ENCODE results near the gene GUCY1A2. TPM values are rescaled to one million over a fixed set of nuclear protein-coding genes. Genes with fewer than 3 reads are reported as not detected.

GUCY1A2 gene
- total RNA-seq, 1 experiment from 2014 or later, result 0.55 TPM

GRCh38 chr11:106708348-106708747 is 309.9 kb downstream of the GUCY1A2 start:
- Histone ChIP-seq H3K56ac (ENCODE audit: insufficient read length, low read depth, low read length) (no peak overlapping the region), H3K79me2 (ENCODE audit: insufficient read depth, low read length) (no peaks in the 10 kb centered on the region), H2BK12ac (ENCODE audit: insufficient read length, low read depth, low read length) (no peak overlapping the region), H4K20me1 (ENCODE audit: control insufficient read depth, insufficient read depth, insufficient read length) (no peaks in the 10 kb centered on the region), H3K79me1 (ENCODE audit: insufficient read depth, low read depth, low read length, poor library complexity, severe bottlenecking) (no peaks in the 10 kb centered on the region), H3T11ph (ENCODE audit: low read length) (no peak overlapping the region), H2AK5ac (ENCODE audit: insufficient read length, low read length) (no peak overlapping the region), H2BK15ac (ENCODE audit: low read depth, low read length) (no peak overlapping the region), H3K18ac (ENCODE audit: insufficient read length, low read depth, low read length) (no peak overlapping the region), H3K23me2 (ENCODE audit: insufficient read length, low read depth, low read length, poor library complexity, severe bottlenecking) (no peaks in the 10 kb centered on the region), H3K14ac (ENCODE audit: insufficient read depth, low read length) (no peak overlapping the region), H3K9ac (ENCODE audit: extremely low read depth, insufficient read length, low read length) (no peak overlapping the region), H3K27ac (ENCODE audit: insufficient read length, low read depth, low read length) (no peak overlapping the region), H3K4me1 (ENCODE audit: insufficient read depth, low read length) (no peaks in the 10 kb centered on the region; the same call in 1 of the 2 replicates), H4K91ac (ENCODE audit: insufficient read length, low read depth, low read length) (no peak overlapping the region), H3K27me3 (ENCODE audit: insufficient read depth, low read length) (no peaks in the 10 kb centered on the region), H2AFZ (ENCODE audit: low read length) (no peak overlapping the region), H2BK5ac (ENCODE audit: insufficient read length, low read length) (no peak overlapping the region), H3K4me2 (ENCODE audit: insufficient read depth, insufficient read length, low read length) (no peak overlapping the region), H2BK20ac (ENCODE audit: low read depth, low read length, poor library complexity, severe bottlenecking) (no peak overlapping the region), H4K8ac (replicated peaks; ENCODE audit: insufficient read length, low read depth, low read length) (no peak overlapping the region), H3K23ac (ENCODE audit: insufficient read length, low read depth, low read length) (no peak overlapping the region), H3K9me3 (ENCODE audit: control insufficient read depth, low read depth, low read length) (no peaks in the 10 kb centered on the region), H4K5ac (ENCODE audit: insufficient read length, low read depth, low read length) (no peak overlapping the region), H3K4ac (ENCODE audit: low read depth, low read length) (no peak overlapping the region), H2BK120ac (ENCODE audit: low read depth, low read length, poor library complexity, severe bottlenecking) (no peak overlapping the region)
- Mint-ChIP-seq H3K27ac (peak overlapping the region in 1 of 3 experiments; percentile 47; a peak in 2 of 7 replicates), H3K36me3 (ENCODE audit: insufficient read depth in 1 of 3, low read depth in 3 of 3) (no peaks in the 10 kb centered on the region), H3K4me3 (no peak overlapping the region), H3K27me3 (ENCODE audit: low read depth) (no peaks in the 10 kb centered on the region), H3K4me1 (peaks cover 0 to 3% of the 10 kb centered on the region in 2 experiments; a peak in 3 of 4 replicates), H3K9me3 (no peaks in the 10 kb centered on the region)
- no peak for DNase-seq
- TF ChIP-seq CTCF (conservative IDR thresholded peaks at IDR 0.05), result no peak
- no CpG with 5 or more reads among the region's 7 CpGs for WGBS (ENCODE audit: extremely low coverage, insufficient read length, low lambda C conversion rate)

Measured in H9 (cell line).